Measurements from ENCODE around the gene RPL31.
A peak's percentile ranks its signal among the peaks of the same experiment; 100 is the strongest.

RPL31 gene

DNA sequence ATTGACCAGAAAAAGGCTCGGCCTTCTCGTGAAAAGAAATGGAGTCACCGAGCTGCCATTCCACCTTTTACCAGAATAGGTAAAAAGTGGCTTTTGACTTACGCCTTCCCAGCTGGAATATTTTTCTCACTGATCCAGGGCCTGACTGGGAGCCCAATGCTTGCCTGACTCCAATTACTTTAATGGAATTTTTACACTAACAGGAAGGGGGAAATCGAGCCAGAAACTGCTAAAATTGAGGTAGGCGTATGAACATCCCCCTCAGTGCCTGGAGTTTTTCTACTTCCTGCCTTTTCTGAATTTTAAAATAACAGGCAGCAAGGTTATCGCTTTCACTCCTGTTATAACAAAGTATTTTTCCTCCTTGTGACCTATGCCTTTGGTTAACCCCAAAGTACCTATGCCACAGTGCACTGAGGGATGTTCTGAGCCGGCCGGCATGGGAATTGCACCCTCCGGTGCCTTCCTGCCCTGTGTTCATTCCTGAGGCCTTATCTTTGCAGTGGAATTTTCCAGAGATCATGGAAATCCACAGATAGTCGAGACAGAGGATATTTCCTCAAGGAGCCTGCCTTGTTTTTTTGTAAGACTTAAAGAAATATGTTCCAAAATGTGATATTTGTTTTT, 18.3 kb upstream of the RPL31 start:
- ATAC-seq = no peak
- no peak overlapping the region for H3K4me3 Mint-ChIP-seq
- no peak overlapping the region for H3K27ac Mint-ChIP-seq
- H3K4me1 Mint-ChIP-seq = peaks cover 16% of the 10 kb centered on the region
- H3K9me3 Mint-ChIP-seq = no peaks in the 10 kb centered on the region
- H3K27me3 Mint-ChIP-seq = no peaks in the 10 kb centered on the region
- no peaks in the 10 kb centered on the region for H3K36me3 Mint-ChIP-seq

DNA sequence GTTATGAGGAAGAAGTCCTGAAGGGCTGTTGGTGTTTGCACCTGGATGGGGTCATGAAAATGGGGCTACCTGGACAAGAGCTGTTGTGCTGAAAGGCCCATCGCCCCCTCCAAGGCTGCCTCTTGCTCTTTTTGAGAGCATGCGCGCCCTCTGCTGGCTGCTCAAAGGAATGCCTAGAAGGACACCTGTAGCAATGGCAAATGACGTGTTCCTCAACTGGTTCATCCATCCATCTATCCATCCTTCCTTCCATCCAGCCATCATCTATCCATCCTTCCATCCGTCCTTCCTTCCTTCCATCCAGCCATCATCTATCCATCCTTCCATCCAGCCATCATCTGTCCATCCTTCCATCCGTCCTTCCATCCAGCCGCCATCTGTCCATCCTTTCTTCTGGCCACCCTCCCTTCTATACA, 17.2 kb upstream of the RPL31 start:
- Mint-ChIP-seq H3K27ac (no peak overlapping the region), H3K27me3 (no peaks in the 10 kb centered on the region), H3K36me3 (no peaks in the 10 kb centered on the region), H3K4me1 (peaks cover 13% of the 10 kb centered on the region), H3K9me3 (no peaks in the 10 kb centered on the region), H3K4me3 (no peak overlapping the region)
- ATAC-seq = peak; percentile 70

DNA sequence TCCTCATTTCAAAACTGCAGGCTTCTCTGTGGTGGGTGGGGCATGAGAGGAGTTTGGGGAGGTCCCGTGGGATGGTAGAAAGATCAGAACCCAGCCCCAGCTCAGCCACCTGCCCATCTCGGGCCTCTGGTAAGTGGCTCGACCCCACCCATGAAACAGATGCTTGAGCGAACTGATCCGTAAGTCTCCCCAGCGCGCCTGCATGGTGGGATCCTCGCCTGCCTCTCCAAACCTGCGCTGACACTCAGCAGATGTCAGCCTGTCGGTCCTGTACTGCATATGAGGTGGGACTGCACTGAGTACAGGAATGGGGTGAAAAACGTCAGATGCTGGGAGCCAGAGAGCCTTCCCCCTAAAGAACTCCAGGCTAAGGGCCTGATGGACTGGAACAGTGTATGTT, 15.9 kb upstream of the RPL31 start:
- H3K4me1 Mint-ChIP-seq = peaks cover 8% of the 10 kb centered on the region
- no peaks in the 10 kb centered on the region for H3K9me3 Mint-ChIP-seq
- H3K36me3 Mint-ChIP-seq = no peaks in the 10 kb centered on the region
- no peak overlapping the region for H3K4me3 Mint-ChIP-seq
- no peak for ATAC-seq
- H3K27ac Mint-ChIP-seq = no peak overlapping the region
- H3K27me3 Mint-ChIP-seq = no peaks in the 10 kb centered on the region

DNA sequence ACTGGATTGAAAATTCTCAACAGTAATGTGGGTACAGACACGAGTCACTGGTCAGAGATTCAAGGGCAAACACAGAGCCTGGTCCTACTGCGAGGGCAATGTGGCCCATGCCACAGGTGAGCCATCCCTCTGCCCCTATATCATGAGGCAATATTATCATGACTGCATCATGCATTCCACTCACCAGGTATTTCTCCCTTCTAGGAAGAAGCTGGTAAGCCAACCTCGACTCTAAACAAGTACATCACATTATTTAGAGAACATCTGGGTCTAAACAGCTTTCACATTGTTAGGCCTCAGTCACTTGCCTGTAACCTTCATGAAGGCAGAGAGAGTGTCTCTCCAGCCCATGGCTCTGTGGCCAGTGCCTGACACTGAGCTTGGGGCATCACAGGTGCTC, 14.6 kb upstream of the RPL31 start:
- Mint-ChIP-seq H3K4me1 (peaks cover 14% of the 10 kb centered on the region), H3K4me3 (no peak overlapping the region), H3K27me3 (no peaks in the 10 kb centered on the region), H3K27ac (no peak overlapping the region), H3K36me3 (no peaks in the 10 kb centered on the region), H3K9me3 (peaks cover 3% of the 10 kb centered on the region)
- ATAC-seq = no peak

DNA sequence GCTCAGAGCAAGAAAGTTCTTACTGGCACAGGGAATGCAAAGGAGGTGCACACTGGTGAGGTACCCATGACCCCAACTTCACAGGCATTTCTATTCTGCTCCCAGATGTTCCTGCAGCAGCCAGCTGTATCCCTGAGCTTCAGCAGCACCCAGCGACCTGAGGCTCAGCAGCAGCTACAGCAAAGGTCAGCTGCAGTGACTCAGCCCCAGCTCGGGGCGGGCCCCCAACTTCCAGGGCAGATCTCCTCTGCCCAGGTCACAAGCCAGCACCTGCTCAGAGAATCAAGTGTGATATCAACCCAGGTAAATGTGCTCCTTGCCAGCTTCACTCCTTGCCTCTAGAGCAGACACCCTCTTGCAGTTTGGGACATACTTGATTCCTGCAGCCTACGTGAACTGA, 14.1 kb upstream of the RPL31 start:
- no peak for ATAC-seq
- H3K36me3 Mint-ChIP-seq = no peaks in the 10 kb centered on the region
- H3K9me3 Mint-ChIP-seq = peaks cover 3% of the 10 kb centered on the region
- H3K4me3 Mint-ChIP-seq = no peak overlapping the region
- no peaks in the 10 kb centered on the region for H3K27me3 Mint-ChIP-seq
- H3K4me1 Mint-ChIP-seq = peaks cover 17% of the 10 kb centered on the region
- H3K27ac Mint-ChIP-seq = no peak overlapping the region

DNA sequence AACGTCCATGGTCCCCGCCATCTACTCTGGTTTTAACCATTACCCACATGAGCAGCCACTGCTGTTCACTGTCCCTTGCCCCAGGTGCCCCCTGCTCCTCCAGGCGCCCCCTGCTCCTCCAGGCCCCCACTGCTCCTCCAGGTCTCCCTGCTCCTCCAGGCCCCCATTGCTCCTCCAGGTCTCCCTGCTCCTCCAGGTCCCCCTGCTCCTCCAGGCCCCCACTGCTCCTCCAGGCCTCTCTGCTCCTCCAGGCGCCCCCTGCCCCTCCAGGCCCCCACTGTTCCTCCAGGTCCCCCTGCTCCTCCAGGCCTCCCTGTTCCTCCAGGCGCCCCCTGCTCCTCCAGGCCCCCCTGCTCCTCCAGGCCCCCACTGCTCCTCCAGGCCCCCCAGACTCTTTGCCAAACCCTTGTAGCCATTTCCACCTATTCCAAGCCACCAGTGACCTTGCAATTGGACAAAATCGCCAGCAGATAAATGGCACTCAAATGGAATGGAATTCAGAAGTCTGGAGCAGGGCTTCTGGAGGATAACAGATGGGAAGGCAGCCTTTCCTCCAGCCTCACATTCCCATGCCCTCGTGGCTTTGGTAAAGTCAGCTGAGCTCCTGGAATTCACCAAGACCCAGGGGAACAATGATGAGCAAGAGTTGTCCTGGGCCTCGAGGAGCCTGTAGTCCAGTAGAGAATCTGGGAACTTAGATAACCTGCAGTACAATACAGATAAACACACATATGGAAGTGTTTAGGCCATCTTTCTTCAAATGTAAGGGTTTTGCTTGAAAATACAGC, 13.3 kb upstream of the RPL31 start:
- no peak overlapping the region for H3K4me3 Mint-ChIP-seq
- no peak overlapping the region for H3K27ac Mint-ChIP-seq
- peaks cover 17% of the 10 kb centered on the region for H3K4me1 Mint-ChIP-seq
- no peaks in the 10 kb centered on the region for H3K27me3 Mint-ChIP-seq
- ATAC-seq = no peak
- peaks cover 3% of the 10 kb centered on the region for H3K9me3 Mint-ChIP-seq
- no peaks in the 10 kb centered on the region for H3K36me3 Mint-ChIP-seq

DNA sequence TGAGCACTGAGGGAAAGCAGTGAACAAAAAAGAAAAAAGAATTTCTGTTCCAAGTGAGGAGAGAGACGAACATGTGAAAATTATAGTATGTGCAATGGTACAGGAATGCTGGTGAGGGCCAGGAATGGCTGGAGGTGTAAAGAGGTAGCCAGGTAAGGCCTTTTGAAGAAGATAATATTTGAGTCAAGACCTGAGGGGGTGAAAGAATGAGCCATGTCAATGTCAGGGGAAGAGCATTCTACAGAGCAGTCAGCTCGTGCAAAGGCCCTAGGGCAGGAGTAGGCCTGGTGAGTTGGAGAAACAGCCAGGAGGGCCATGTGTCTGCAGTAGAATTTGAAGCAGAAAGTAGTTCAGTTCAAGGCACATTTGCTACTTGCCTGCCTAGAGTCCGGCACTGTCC, 12.4 kb upstream of the RPL31 start:
- Mint-ChIP-seq H3K4me1 (peaks cover 16% of the 10 kb centered on the region), H3K4me3 (no peak overlapping the region), H3K9me3 (peaks cover 3% of the 10 kb centered on the region), H3K36me3 (no peaks in the 10 kb centered on the region), H3K27ac (no peak overlapping the region), H3K27me3 (no peaks in the 10 kb centered on the region)
- no peak for ATAC-seq

DNA sequence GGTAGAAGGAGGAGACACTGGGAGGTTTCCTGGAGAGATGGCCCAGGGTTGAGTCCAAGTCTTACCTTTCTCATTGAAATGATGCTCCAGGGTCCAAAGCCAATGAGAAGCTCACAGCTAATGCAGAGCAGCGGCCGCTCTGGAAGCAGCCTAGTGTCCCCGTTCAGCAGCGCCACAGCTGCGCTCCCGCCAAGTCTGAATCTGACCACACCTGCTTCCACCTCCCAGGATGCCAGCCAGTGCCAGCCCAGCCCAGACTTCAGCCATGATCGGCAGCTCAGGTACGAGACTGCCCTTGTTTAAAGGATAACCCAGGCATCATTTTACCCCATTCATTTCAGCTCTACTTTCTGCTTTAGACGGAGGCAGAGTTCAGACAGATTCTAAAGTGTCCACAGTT, 11.9 kb upstream of the RPL31 start:
- H3K9me3 Mint-ChIP-seq = peaks cover 3% of the 10 kb centered on the region
- no peaks in the 10 kb centered on the region for H3K27me3 Mint-ChIP-seq
- H3K4me3 Mint-ChIP-seq = no peak overlapping the region
- H3K4me1 Mint-ChIP-seq = peaks cover 11% of the 10 kb centered on the region
- no peaks in the 10 kb centered on the region for H3K36me3 Mint-ChIP-seq
- no peak overlapping the region for H3K27ac Mint-ChIP-seq
- no peak for ATAC-seq

DNA sequence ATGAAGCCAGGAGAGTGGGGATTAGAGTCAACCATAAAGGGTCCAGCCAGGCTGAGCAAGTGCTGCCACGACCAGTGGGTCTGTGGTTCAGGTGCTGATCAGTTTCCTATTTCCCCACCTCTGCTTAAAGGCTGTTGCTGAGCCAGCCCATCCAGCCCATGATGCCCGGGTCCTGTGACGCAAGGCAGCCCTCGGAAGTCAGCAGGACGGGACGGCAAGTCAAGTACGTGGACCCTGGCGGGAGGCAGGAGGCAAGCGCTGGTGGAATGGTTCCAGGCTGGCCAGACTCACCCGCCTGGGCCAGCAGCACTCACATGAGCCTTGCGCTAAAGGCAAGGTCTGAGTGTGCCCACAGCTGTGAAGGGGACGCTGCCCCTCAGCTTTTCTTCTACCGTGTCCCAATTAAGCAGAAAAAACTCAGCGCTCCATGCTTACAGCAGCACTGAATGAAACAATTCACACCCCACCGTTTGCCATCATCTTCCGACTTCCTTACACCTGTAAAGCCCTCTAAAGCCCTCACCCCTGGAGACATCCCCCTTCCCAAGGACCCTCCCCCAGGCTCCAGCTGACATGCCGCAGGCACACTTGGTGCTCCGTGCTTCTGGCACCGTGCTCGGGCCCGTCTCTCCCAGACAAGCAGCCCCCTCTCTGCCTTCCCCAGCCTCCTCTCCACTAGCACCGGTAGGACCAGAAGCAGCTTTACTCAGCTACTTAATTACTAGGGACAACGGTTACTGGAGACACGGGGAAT, 11.3 kb upstream of the RPL31 start:
- peaks cover 10% of the 10 kb centered on the region for H3K4me1 Mint-ChIP-seq
- peaks cover 3% of the 10 kb centered on the region for H3K9me3 Mint-ChIP-seq
- no peaks in the 10 kb centered on the region for H3K27me3 Mint-ChIP-seq
- ATAC-seq = no peak
- H3K27ac Mint-ChIP-seq = no peak overlapping the region
- H3K36me3 Mint-ChIP-seq = no peaks in the 10 kb centered on the region
- no peak overlapping the region for H3K4me3 Mint-ChIP-seq

DNA sequence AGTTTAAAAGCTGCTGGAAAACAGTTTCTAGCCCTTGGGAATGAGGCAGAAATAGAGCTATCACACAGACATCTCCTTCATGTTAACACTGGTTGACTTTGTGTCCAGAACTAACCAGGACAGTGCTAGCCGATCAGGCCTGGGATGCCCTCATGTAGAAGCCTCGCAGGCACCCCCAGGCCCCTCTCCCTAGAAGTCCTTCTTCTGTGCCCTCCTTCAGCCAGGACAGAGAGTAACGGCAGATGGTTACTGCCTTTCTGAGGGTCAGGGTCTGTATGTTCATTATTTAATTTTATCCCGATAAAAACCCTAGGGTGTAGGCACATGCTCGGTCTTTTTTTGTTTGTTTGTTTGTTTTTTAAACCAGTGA, 10.7 kb upstream of the RPL31 start:
- Mint-ChIP-seq H3K4me3 (no peak overlapping the region), H3K27me3 (no peaks in the 10 kb centered on the region), H3K9me3 (peaks cover 3% of the 10 kb centered on the region), H3K36me3 (no peaks in the 10 kb centered on the region), H3K4me1 (peaks cover 10% of the 10 kb centered on the region), H3K27ac (no peak overlapping the region)
- ATAC-seq = no peak

DNA sequence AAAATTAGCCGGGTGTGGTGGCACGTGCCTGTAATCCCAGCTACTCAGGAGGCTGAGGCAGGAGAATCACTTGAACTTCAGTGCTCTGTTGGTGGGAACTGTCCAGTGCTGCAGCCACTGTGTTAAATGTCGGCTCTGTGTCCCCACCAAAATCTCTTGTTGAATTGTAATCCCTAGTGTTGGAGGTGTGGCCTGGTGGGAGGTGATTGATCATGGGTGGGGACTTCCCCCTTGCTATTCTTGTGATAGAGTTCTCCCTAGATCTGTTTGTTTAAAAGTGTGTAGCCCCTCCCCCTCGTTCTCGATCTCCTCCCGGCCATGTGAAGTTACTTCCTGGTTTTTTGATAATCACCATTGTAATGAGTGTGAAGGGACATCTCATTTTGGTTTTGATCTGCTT, 9.8 kb upstream of the RPL31 start:
- Mint-ChIP-seq H3K9me3 (peaks cover 3% of the 10 kb centered on the region), H3K36me3 (no peaks in the 10 kb centered on the region), H3K27me3 (no peaks in the 10 kb centered on the region), H3K4me3 (no peak overlapping the region), H3K4me1 (peaks cover 10% of the 10 kb centered on the region), H3K27ac (peak overlapping the region; percentile 15)
- ATAC-seq = peak; percentile 45

DNA sequence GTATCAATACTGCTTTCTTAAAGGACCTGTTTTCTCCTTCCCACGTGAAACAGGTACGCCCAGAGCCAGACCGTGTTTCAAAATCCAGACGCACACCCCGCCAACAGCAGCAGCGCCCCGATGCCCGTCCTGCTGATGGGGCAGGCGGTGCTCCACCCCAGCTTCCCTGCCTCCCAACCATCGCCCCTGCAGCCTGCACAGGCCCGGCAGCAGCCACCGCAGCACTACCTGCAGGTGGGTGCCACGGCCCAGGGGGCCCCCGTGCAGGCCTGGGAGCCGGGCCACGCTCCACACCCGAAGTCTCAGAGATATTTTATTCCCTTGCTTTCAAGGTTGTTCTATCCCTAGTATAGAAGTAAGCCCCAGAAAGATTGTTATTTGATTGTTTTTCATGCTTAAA, 8.8 kb upstream of the RPL31 start:
- no peak for ATAC-seq
- H3K9me3 Mint-ChIP-seq = peaks cover 3% of the 10 kb centered on the region
- no peaks in the 10 kb centered on the region for H3K36me3 Mint-ChIP-seq
- no peak overlapping the region for H3K4me3 Mint-ChIP-seq
- H3K27ac Mint-ChIP-seq = no peak overlapping the region
- H3K27me3 Mint-ChIP-seq = no peaks in the 10 kb centered on the region
- peaks cover 10% of the 10 kb centered on the region for H3K4me1 Mint-ChIP-seq

DNA sequence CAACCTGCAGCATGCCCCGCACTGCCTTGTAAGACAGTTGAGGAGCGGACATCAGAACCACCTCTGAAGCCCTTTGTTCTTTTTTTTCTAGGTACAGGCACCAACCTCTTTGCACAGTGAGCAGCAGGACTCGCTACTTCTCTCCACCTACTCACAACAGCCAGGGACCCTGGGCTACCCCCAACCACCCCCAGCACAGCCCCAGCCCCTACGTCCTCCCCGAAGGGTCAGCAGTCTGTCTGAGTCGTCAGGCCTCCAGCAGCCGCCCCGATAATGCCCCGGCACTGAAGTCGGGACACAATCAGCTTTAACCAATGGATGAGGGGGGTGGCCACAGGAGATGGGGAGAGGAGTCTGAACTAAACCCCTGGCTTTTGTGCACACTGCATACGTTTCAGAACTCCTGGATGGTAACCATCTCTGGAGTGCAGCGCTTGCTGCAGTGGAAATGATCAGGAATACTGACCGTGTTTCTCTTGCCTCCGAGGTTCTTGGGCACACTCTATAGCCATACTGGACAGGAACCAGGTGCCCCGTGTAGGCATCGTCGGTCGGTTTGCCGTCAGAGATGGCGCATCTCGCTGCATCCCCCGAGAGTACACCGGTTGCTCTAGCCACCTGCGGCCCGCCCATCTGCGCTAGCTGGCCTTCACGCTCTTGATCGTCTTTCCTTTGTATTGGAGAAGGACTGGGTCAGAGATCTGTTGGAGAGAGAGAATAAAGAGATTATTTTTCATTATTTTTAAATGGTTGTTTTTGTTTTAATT, 6.6 kb upstream of the RPL31 start:
- H3K9me3 Mint-ChIP-seq = peaks cover 3% of the 10 kb centered on the region
- no peak overlapping the region for H3K27ac Mint-ChIP-seq
- no peaks in the 10 kb centered on the region for H3K27me3 Mint-ChIP-seq
- H3K4me1 Mint-ChIP-seq = peaks cover 10% of the 10 kb centered on the region
- ATAC-seq = no peak
- no peaks in the 10 kb centered on the region for H3K36me3 Mint-ChIP-seq
- no peak overlapping the region for H3K4me3 Mint-ChIP-seq

DNA sequence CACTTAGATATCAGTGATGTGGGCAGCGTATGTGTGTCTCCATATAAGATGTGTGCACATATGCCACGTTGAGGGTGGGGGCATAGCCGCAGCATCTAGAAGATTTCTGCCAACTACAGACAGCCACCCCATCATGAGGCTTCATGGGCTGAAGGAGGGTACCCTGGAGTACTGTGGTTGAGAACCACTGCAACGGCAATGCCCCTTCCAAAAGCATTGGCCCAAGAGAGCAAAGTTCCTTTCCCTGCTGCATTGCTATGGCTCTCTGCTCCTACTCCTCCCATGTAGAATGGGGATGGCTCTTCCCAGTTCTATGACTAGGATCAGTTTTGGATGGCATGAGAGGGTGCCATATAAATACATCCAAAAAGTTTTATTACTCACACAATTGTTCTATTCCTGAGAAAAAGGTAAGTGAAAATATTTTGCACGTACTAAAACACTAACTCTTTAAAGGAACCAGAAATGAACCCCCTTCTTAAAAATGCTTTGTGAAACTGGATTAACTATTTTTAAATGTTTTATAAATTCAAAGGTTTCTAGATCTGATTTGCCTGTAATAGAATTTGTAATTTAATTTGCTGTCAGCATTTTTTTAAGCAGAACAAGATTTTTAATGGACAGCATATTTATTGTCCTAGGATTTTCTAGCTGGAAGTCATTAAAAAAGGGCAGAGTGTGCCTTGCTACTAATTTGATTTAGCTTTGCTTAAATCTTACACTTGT, 4.4 kb upstream of the RPL31 start:
- Mint-ChIP-seq H3K4me1 (peaks cover 10% of the 10 kb centered on the region), H3K9me3 (no peaks in the 10 kb centered on the region), H3K4me3 (no peak overlapping the region), H3K27me3 (no peaks in the 10 kb centered on the region), H3K27ac (no peak overlapping the region), H3K36me3 (peaks cover 1% of the 10 kb centered on the region)
- no peak for ATAC-seq

DNA sequence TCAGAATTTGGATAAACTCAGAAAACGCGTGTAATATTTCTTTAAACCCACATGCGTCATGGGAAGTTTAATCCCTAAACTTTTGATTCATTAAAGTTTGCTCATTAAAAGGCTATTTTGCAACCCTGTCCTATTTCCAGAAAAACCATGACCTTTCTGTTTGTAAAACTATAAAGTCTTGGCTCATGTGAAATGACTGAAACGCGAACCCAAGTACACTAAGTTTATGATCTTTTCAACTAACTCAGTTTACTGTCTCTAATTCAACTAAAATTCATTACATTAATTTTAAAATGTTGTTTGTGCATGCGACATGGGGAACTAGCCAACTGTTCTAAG, 3.9 kb upstream of the RPL31 start:
- ATAC-seq = no peak
- peaks cover 7% of the 10 kb centered on the region for H3K36me3 Mint-ChIP-seq
- H3K27me3 Mint-ChIP-seq = no peaks in the 10 kb centered on the region
- H3K9me3 Mint-ChIP-seq = no peaks in the 10 kb centered on the region
- peaks cover 13% of the 10 kb centered on the region for H3K4me1 Mint-ChIP-seq
- H3K27ac Mint-ChIP-seq = no peak overlapping the region
- no peak overlapping the region for H3K4me3 Mint-ChIP-seq
